H1 (cell line): Measurements from ENCODE around the gene DGKZ. TPM values are rescaled to one million over a fixed set of nuclear protein-coding genes. Genes with fewer than 3 reads are reported as not detected.

Experiments
- CTCF ChIP-seq, 3 experiments: IDR thresholded peaks; 1 replicate in 2 of 3; 2 replicates in 1 of 3; pipeline versions ENCODE4 v1.5.1 to v1.6.1; 2011; ENCODE audit warnings: low read length in 3 of 3, mild to moderate bottlenecking in 3 of 3, inconsistent platforms in 2 of 3, low read depth in 1 of 3, moderate library complexity in 1 of 3; ENCODE audit not compliant: insufficient read depth in 1 of 3; ENCODE audit errors: control extremely low read depth in 1 of 3
- EZH2 ChIP-seq: fragments of 200-600 bp; sonication (generic); IDR thresholded peaks from 2 replicates; pipeline ENCODE4 v1.7.1; 2012; ENCODE audit warnings: low read depth, mild to moderate bottlenecking, moderate library complexity, low read length, inconsistent platforms; ENCODE audit not compliant: severe bottlenecking
- KDM5A ChIP-seq: fragments of 200-600 bp; IDR thresholded peaks from 2 replicates; pipeline ENCODE4 v1.7.1; 2012; ENCODE audit warnings: mild to moderate bottlenecking, low read length, inconsistent platforms, mixed read lengths
- MAFK ChIP-seq: IDR thresholded peaks from 2 replicates; pipeline ENCODE4 v1.6.1; 2012; ENCODE audit warnings: low read depth, mild to moderate bottlenecking, improper control_type of control experiment, low read length
- PHF8 ChIP-seq: fragments of 200-600 bp; sonication (generic); conservative IDR thresholded peaks from 2 replicates; pipeline ENCODE4 v1.7.1; 2012; ENCODE audit warnings: low read depth, mild to moderate bottlenecking, inconsistent platforms, low read length, moderate library complexity
- RBBP5 ChIP-seq: IDR thresholded peaks from 2 replicates; pipeline ENCODE4 v1.7.1; 2012; ENCODE audit warnings: low read depth, mild to moderate bottlenecking, inconsistent platforms, low read length, moderate library complexity, borderline replicate concordance
- TBP ChIP-seq: IDR thresholded peaks from 2 replicates; pipeline ENCODE4 v1.6.1; 2011; ENCODE audit warnings: low read depth, low read length, improper control_type of control experiment
- polyA plus RNA-seq, 7 experiments: library from polyadenylated mRNA; depleted of rRNA in 3 of 7; stranded (reverse) in 5 of 7; unstranded in 2 of 7; fragments of >200 nt in 5 of 7; fragments of 200-250 nt in 2 of 7; gene quantifications; 1 replicate in 5 of 7; 2 replicates in 1 of 7; 4 replicates in 1 of 7; pipeline versions ENCODE4 v1.2.1 to v1.2.3, GENCODE V29; 2011 to 2013; ENCODE audit warnings: missing spikeins in 2 of 7, mixed read lengths in 2 of 7
- total RNA-seq: library from RNA; stranded (reverse); fragmentation: NEBNext Ultra II Directional; extraction: Animal tissue kit (Norgen Biotek cat#: 25700); gene quantifications from 2 replicates; pipeline ENCODE4 v1.2.1, GENCODE V29; 2021
- TF ChIP-seq, protein P1 (sequence below): IDR thresholded peaks from 2 replicates; pipeline ENCODE4 v1.6.1; 2012; ENCODE audit warnings: inconsistent platforms

DGKZ gene
- total and polyA plus RNA-seq, 2 of the 8 experiments (the other 6 are each of a cell fraction or from before 2014, with no cell fraction given), result 84.4 to 184 TPM

DNA sequence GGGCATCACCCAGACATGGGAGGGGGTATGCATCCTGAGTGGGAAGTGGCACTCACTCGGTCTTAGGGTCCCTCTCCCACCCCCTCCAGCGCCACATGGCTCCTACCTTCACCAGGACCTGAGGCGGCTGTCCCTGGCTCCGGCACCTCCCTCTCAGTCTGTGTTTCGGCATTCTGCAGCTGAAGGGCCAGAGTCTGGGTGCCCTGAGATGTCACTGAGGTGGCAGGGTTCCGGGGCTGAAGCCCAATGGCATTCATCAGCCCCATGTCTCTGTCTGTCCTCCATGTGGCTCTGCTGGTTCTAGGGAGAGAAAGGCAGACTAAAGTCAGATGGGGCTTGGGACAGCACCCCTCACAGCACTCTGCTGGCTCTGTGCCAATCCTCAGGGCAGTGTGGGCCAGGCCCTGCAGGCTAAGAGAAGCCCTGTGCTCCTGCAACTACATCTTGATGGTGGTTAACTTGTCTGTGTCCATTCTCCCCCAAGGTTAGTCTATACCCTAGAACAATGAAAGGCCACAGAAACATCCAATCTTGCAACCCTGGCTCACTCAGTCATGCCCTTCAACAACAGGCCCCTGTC, 61.2 kb downstream of the DGKZ start (continued):
- TF ChIP-seq CTCF (IDR thresholded peaks at IDR 0.05; ENCODE audit: control extremely low read depth in 1 of 3, insufficient read depth in 1 of 3, low read depth in 1 of 3, low read length in 3 of 3) (no peak), MAFK (no peak), RBBP5 (no peak), EZH2 (no peak), TBP (no peak), PHF8 (no peak), KDM5A (no peak)
- TF ChIP-seq, protein P1, sequence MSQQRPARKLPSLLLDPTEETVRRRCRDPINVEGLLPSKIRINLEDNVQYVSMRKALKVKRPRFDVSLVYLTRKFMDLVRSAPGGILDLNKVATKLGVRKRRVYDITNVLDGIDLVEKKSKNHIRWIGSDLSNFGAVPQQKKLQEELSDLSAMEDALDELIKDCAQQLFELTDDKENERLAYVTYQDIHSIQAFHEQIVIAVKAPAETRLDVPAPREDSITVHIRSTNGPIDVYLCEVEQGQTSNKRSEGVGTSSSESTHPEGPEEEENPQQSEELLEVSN, result no peak
